Measurements from ENCODE around the gene TBC1D4. TPM values are rescaled to one million over a fixed set of nuclear protein-coding genes. Genes with fewer than 3 reads are reported as not detected.
A peak's percentile ranks its signal among the peaks of the same experiment; 100 is the strongest.

TBC1D4 gene
- total RNA-seq, 2 experiments from 2014 or later, result 37.4 to 42.0 TPM

DNA sequence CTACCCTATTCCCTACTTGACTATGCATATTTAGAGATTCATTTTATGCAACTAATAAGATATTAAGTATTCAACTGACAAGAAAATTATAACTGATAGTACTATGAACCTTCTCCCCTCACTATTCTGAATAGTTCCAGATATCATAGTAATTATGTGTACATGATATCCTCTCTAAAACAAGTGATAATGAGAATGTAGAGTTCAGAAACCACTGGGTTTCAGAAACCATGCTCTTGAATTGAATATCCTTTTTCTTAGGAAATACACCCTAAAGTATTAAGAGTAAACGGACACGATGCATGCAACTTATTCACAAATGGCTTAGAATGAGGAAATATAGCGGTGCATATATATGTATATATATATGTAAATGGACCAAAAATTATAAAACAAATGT lies 160.9 kb downstream of the TBC1D4 start:
- Mint-ChIP-seq H3K27me3 (no peaks in the 10 kb centered on the region), H3K36me3 (ENCODE audit: low read depth) (peaks cover 37% of the 10 kb centered on the region), H3K9me3 (no peaks in the 10 kb centered on the region), H3K4me3 (peak overlapping the region; percentile 65), H3K4me1 (ENCODE audit: low read depth) (peaks cover 79% of the 10 kb centered on the region), H3K27ac (peak overlapping the region; percentile 93)
- no peaks in the 10 kb centered on the region for H3K36me3 ChIP-seq (ENCODE audit: insufficient read depth, low read length)
- no peak overlapping the region for H3K27ac ChIP-seq (ENCODE audit: low read depth in 1 of 2, low read length in 2 of 2)
- H3K4me3 ChIP-seq (ENCODE audit: low read length), result no peak overlapping the region
- H3K9me3 ChIP-seq (ENCODE audit: control insufficient read depth in 1 of 2, insufficient read depth in 1 of 2, low read length in 2 of 2), result no peaks in the 10 kb centered on the region
- no peak for ATAC-seq (ENCODE audit: poor library complexity)
- TF ChIP-seq, protein P1, sequence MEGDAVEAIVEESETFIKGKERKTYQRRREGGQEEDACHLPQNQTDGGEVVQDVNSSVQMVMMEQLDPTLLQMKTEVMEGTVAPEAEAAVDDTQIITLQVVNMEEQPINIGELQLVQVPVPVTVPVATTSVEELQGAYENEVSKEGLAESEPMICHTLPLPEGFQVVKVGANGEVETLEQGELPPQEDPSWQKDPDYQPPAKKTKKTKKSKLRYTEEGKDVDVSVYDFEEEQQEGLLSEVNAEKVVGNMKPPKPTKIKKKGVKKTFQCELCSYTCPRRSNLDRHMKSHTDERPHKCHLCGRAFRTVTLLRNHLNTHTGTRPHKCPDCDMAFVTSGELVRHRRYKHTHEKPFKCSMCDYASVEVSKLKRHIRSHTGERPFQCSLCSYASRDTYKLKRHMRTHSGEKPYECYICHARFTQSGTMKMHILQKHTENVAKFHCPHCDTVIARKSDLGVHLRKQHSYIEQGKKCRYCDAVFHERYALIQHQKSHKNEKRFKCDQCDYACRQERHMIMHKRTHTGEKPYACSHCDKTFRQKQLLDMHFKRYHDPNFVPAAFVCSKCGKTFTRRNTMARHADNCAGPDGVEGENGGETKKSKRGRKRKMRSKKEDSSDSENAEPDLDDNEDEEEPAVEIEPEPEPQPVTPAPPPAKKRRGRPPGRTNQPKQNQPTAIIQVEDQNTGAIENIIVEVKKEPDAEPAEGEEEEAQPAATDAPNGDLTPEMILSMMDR (IDR thresholded peaks at IDR 0.05), result no peak
- CTCF ChIA-PET, result interaction anchor here (0.7 kb wide), 2 partner anchors 44 to 1443 kb away, joined by 3 to 4 read pairs; no protein-coding TSS in a partner anchor
- DNase-seq, result no peak
- intact Hi-C loops (cut with DNase I, micrococcal nuclease), result loop anchor here (5.0 to 10.0 kb wide), 2 partner anchors 36 to 1616 kb away; no protein-coding TSS in a partner anchor
- no peaks in the 10 kb centered on the region for H3K27me3 ChIP-seq (ENCODE audit: control insufficient read depth in 1 of 2, insufficient read depth in 2 of 2, low read length in 2 of 2)
- H3K4me1 ChIP-seq (ENCODE audit: insufficient read depth, low read length), result peaks cover 9% of the 10 kb centered on the region
- POLR2A ChIA-PET, result no interaction called here

DNA sequence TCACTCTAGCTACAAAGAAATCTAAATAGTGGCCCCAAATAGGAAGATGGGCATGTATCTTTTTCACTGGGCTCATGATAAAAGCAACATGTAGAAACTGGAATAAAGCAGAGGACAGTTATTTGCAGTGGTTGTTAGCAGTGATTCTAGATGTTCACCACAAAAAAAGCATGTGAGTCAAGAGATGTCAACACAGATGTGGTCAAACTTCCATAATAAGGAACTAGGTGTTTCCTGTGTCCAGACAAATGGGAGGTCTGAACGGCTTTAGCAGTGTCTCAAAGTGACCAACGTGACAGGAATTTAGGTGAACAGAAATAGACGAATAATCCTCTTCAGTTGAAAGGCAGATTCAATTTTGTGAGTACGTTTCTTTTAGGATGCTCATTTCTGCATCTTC lies 162.7 kb downstream of the TBC1D4 start:
- Mint-ChIP-seq H3K27me3 (no peaks in the 10 kb centered on the region), H3K36me3 (ENCODE audit: low read depth) (peaks cover 31% of the 10 kb centered on the region)
- no peak for ATAC-seq (ENCODE audit: poor library complexity)

DNA sequence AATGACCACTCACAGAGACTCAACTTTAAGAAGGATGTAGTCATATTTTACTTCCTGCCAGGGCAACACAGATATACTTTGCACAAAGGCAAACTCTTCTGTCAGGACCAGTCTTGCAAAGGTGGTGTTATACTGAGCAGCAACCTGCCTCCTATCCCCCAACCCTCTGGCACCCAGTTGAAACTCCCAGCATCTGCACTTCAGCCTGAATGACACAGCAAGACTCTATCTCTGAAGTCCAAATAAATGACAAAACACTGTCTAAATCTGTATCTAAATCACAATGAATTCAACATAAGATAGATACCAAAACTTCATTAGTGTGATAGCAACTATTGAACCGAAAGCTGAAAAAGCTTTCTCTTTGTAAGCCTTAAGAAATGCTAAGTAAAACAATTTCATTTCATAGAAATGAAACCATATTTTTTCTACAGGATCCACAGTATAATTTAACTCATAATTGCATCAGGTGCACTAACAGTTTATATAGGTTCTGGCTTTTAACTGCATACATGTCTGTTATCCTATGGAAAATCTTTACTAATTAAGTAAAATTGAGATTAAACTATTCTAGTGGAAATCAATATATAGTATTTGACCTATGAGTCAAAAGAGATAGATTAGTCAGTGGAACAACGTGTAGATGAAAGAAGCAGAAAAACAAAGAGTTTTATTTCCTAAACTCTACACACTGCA lies 163.7 kb downstream of the TBC1D4 start:
- intact Hi-C loops (cut with DNase I, micrococcal nuclease), result loop anchor here in 1 of 2 experiments (5.0 kb wide), 1 partner anchor 39 kb away; no protein-coding TSS in a partner anchor
- Mint-ChIP-seq H3K9me3 (no peaks in the 10 kb centered on the region), H3K4me3 (peak overlapping the region; percentile 73), H3K27ac (peak overlapping the region; percentile 74), H3K36me3 (ENCODE audit: low read depth) (peaks cover 34% of the 10 kb centered on the region), H3K4me1 (ENCODE audit: low read depth) (peaks cover 76% of the 10 kb centered on the region), H3K27me3 (no peaks in the 10 kb centered on the region)
- Histone ChIP-seq H3K4me1 (ENCODE audit: insufficient read depth, low read length) (peaks cover 10% of the 10 kb centered on the region), H3K27me3 (ENCODE audit: control insufficient read depth in 1 of 2, insufficient read depth in 2 of 2, low read length in 2 of 2) (no peaks in the 10 kb centered on the region), H3K4me3 (ENCODE audit: low read length) (no peak overlapping the region), H3K9me3 (ENCODE audit: control insufficient read depth in 1 of 2, insufficient read depth in 1 of 2, low read length in 2 of 2) (no peaks in the 10 kb centered on the region), H3K27ac (ENCODE audit: low read depth in 1 of 2, low read length in 2 of 2) (peak overlapping the region in 1 of 2 donors; percentile 23), H3K36me3 (ENCODE audit: insufficient read depth, low read length) (no peaks in the 10 kb centered on the region)
- ATAC-seq (ENCODE audit: poor library complexity) (peak; percentile 73), DNase-seq (peak in 3 of 14 experiments; percentile 22 to 44 (median 30))
- ChIA-PET POLR2A (interaction anchor here (0.6 to 11.8 kb wide), 4 partner anchors 8 to 56 kb away, joined by 3 to 131 read pairs (median 3); no protein-coding TSS in a partner anchor), CTCF (interaction anchor here (0.6 kb wide), 1 partner anchor 74 kb away, joined by 3 read pairs; no protein-coding TSS in a partner anchor)
- TF ChIP-seq, protein P1 (IDR thresholded peaks at IDR 0.05), result no peak

More for the DNA sequence above, 162.7 kb downstream of the TBC1D4 start:
- Histone ChIP-seq H3K27me3 (ENCODE audit: control insufficient read depth in 1 of 2, insufficient read depth in 2 of 2, low read length in 2 of 2) (no peaks in the 10 kb centered on the region), H3K27ac (ENCODE audit: low read depth in 1 of 2, low read length in 2 of 2) (no peak overlapping the region), H3K4me3 (ENCODE audit: low read length) (no peak overlapping the region), H3K4me1 (ENCODE audit: insufficient read depth, low read length) (peaks cover 7% of the 10 kb centered on the region), H3K9me3 (ENCODE audit: control insufficient read depth in 1 of 2, insufficient read depth in 1 of 2, low read length in 2 of 2) (no peaks in the 10 kb centered on the region), H3K36me3 (ENCODE audit: insufficient read depth, low read length) (no peaks in the 10 kb centered on the region)
- H3K4me1 Mint-ChIP-seq (ENCODE audit: low read depth), result peaks cover 79% of the 10 kb centered on the region
- DNase-seq, result peak in 1 of 14 experiments; percentile 17
- POLR2A ChIA-PET, result interaction anchor here (0.6 to 11.8 kb wide), 2 partner anchors 7 to 12 kb away, joined by 3 to 131 read pairs; no protein-coding TSS in a partner anchor
- H3K27ac Mint-ChIP-seq, result peak overlapping the region; percentile 74
- H3K4me3 Mint-ChIP-seq, result no peak overlapping the region
- H3K9me3 Mint-ChIP-seq, result no peaks in the 10 kb centered on the region
- intact Hi-C loops (cut with DNase I, micrococcal nuclease), result loop anchor here in 1 of 2 experiments (5.0 kb wide), 1 partner anchor 38 kb away; no protein-coding TSS in a partner anchor
- TF ChIP-seq, protein P1 (IDR thresholded peaks at IDR 0.05), result no peak
- CTCF ChIA-PET, result interaction anchor here (0.6 to 0.8 kb wide), 2 partner anchors 17 to 73 kb away, joined by 3 read pairs; no protein-coding TSS in a partner anchor

Measured in CD4-positive, alpha-beta T cell (primary cell).